ENCODE measurements around the gene GIMAP6.

GRCh38 chr7:150665089-150665748 is 33.0 kb upstream of the GIMAP6 start:
- TF ChIP-seq POLR2A (IDR thresholded peaks at IDR 0.05; ENCODE audit: low read depth, low read length): no peak
- no peak for TF ChIP-seq POU2F2 (IDR thresholded peaks at IDR 0.05; ENCODE audit: low read depth, low read length)
- TF ChIP-seq SPI1 (IDR thresholded peaks at IDR 0.05; ENCODE audit: low read depth, low read length): no peak
- TF ChIP-seq POLR2AphosphoS5 (IDR thresholded peaks at IDR 0.05; ENCODE audit: low read depth, low read length): no peak
